Fibroblast of the conjunctiva (primary cell): ENCODE results near the gene RC3H2.
"Not testable (repeated sequence)": the region's sequence is repeated elsewhere in the genome, so short reads cannot be mapped to it uniquely, and the experiment has no call there.

ENCODE experiments used
- DNase-seq: peaks from one replicate; pipeline ENCODE4 v3.0.0-alpha.2; 2010; ENCODE audit warnings: low read depth

The RC3H2 gene

GRCh38 chr9:122929796-122930354 is 24.7 kb upstream of the RC3H2 start:
- no peak for DNase-seq

GRCh38 chr9:122923947-122924346 is 18.8 kb upstream of the RC3H2 start:
- no peak for DNase-seq

GRCh38 chr9:122922713-122923112 is 17.6 kb upstream of the RC3H2 start:
- no peak for DNase-seq

DNA sequence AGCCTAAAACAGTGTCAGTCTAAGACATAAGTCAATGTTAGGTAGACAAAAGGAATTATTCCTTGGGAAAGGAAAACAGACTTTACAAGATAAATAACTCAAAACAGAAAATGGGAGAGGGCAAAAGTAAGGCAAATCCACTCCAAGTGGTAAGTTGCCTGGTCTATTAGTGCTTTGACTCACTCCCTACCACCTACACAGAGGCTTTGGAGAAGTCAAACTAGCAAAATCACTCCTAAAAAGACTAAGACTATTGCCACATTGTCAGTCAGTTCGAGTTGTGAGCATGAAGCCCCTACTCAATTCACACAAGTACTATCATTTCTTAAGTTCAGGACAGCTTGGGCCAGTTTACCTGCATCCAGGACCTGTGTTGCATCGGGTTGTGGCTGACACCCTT is 13.2 kb upstream of the RC3H2 start:
- no peak for DNase-seq

- DNase-seq: peak; percentile 66
Measured at GRCh38 chr9:122912964-122913673, 8.0 kb upstream of the RC3H2 start, which contains the start of gene ZBTB6. TSS of gene ZBTB6 (minus strand) at chr9:122913323. CDS start at chr9:122912072, 1,251 bp downstream.

DNA sequence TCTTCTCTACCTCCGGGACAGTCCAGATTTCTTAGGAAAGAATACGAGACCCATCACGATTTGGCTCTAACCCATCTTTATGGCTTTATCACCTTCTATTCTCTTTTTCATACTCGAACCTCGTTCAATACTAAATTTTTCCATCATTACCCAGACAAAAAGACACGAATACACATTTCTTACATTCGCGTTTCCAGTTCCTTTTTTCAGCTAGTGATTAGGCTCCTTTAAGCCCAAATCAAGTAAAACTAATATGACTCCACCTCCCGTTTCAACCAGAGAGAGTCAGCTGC is 7.5 kb upstream of the RC3H2 start:
- DNase-seq: no peak

- DNase-seq: not testable (repeated sequence)
Measured at GRCh38 chr9:122906122-122906521, 963 bp upstream of the RC3H2 start.

- no peak for DNase-seq
Measured at GRCh38 chr9:122904466-122904822, 715 bp downstream of the RC3H2 start.

DNA sequence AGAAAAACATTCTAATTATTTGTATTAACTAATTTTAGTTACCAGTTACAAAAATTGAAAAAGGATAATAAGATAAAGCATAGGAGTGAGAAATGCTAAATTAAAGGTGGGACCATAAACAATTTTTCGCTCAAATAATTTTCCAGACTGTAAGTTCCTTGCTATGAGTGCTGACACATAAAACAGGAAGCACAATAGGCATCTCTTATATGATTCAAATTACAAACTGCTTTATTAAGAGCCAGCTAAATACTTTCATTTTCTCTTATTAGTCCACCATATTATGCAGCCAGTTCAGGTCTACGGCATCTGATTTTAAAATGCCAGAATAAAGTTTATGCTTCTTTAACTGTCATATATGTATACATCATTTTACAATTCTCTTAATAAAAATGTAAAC is 4.4 kb downstream of the RC3H2 start:
- no peak for DNase-seq

GRCh38 chr9:122897969-122898368 is 7.2 kb downstream of the RC3H2 start:
- no peak for DNase-seq

DNA sequence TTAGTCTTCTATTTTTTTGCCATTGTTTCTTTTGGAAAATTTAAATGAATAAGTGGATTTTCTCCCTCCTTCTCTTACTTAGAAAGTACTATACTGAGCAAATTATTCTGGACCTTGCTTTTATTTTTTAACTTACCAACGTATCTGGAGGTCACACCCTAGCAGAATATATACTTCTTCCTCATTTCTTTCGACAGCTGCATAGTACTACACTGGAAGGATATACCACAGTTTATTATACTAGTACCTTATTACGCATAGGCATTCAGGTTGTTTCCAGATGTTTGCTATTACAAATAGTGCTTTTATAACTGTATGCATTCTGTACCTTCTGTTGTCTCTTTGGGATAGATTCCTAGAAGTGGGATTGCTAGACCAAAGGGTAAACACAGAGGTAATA is 16.7 kb downstream of the RC3H2 start:
- DNase-seq: no peak

- DNase-seq: no peak
Measured at GRCh38 chr9:122883125-122883524, 22.0 kb downstream of the RC3H2 start.

DNA sequence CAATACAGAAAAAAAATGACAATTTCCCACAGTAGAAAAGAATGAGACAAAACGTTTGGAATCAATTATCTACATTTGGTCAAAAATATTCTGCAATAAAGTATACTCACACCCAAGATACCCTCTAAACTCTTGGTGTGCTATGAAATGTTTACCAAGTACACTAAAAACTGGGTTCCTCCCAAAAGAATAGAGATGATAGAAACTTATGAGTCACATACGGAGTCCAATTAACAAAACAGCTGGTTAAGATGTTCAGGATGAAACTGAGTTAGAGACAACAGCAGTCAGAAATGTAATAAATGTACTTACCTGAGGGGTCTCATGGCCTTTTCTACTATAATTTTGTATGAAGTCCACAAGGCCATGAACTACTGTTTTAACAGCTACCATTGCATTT is 25.7 kb downstream of the RC3H2 start:
- DNase-seq: no peak

- no peak for DNase-seq
Measured at GRCh38 chr9:122875523-122875922, 29.6 kb downstream of the RC3H2 start.

- not testable (repeated sequence) for DNase-seq
Measured at GRCh38 chr9:122867276-122867675, 37.9 kb downstream of the RC3H2 start.

DNA sequence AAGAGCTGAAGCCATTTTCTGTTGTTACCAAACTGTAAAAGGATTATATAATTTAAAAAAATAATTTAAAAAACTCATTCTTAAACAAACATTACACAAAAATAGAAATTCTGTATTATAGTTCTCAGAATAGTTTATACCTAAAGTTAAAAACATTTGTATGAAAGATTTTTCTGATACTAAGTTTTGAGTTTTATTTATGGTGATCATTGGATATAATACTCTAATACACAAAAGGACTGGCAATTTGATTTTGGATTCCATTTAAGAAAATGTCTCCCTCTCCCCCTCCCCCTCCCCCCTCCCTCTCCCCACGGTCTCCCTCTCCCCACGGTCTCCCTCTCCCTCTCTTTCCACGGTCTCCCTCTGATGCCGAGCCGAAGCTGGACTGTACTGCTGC is 39.1 kb downstream of the RC3H2 start:
- no peak for DNase-seq

- no peak for DNase-seq
Measured at GRCh38 chr9:122865300-122865699, 39.9 kb downstream of the RC3H2 start.

DNA sequence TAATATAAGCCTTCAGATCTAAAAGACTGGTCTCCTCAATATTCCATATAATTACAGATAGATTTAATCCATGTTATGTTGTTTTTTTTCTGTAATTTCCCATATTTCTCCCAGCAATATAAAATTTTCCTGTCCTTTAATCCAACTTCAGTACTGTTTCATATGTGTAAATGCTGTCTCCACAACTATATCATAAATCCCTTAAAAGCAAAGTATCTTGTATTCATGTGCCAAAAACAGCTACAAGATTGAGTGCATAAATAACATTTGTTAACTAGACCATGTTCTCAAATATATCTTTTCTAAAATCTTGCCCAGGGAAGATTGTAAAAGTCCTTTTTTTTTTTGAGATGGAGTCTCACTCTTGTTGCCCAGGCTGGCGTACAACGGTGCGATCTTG is 41.8 kb downstream of the RC3H2 start:
- DNase-seq: no peak

GRCh38 chr9:122860319-122861142 is 44.6 kb downstream of the RC3H2 start:
- DNase-seq: no peak

DNA sequence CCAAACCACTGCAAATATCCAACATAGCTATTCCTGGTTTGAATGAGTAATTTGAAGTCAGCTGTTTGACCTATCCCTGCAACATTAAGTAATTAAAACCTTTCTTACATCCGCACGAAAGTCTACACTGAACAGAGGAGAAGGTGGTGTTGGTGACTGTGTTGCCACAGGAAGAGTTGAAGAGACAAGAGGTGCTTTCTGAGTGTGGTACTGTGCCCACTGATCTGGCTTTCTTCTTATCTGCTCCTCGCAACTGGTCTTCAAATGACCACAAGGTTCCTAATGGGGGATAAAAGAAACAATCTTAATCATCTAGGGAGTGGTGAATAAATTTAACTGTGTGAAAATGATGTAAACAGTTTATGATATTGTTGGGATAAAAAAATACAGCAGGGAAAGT is 47.3 kb downstream of the RC3H2 start:
- no peak for DNase-seq

GRCh38 chr9:122852085-122852786 is 52.9 kb downstream of the RC3H2 start:
- DNase-seq: not testable (repeated sequence)

DNA sequence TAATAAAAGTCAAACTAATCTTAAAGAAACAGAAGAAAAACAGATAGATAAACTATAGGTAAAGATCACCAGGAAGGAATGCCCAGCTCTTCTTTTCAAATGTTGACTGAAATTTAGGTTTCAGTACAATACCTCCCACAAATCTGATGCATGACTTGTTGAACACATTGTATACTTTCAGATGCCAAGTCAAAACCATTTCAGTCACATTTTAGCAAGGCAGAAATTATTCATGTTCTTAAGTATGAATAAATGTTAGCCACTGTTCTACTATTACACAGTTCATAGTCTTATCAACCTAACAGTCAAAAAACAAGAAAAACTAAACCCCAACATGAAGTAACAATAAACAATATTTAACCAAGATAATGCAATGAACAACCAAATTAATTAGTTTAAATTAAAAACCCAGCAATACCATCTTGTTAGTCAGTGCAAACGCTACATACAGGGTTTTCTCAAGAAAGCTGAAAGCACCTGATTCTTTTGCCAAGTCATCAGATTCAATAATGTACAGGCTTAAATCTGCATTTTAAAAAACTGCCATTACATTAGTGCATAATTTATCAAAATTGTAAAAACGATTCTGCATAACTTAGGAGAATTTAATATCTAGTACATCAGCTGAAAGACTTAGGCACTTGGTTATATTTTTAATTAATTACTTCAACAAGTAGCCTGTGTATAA is 56.8 kb downstream of the RC3H2 start:
- DNase-seq: no peak
